OCI-LY3 (cell line): ENCODE measurements around the gene TREML4.

Source experiments
- H2AFZ ChIP-seq: fragments of 200-600, 300-600 bp; shearing (Covaris generic); 2 replicates; pipeline ENCODE4 v1.6.0; 2014; ENCODE audit warnings: antibody characterized with exemption, low read depth, low read length
- H3K27ac ChIP-seq: fragments of 200-600, 300-600 bp; sonication (generic); 2 replicates; pipeline ENCODE4 v1.5.1; 2014; ENCODE audit warnings: mild to moderate bottlenecking, low read length, moderate library complexity, mixed read lengths
- H3K27me3 ChIP-seq: fragments of 200-600, 300-600 bp; sonication (generic); 2 replicates; pipeline ENCODE4 v1.6.1; 2014; ENCODE audit warnings: low read depth, low read length, mixed read lengths
- H3K36me3 ChIP-seq: fragments of 200-600, 300-600 bp; sonication (generic); replicated peaks from 2 replicates; pipeline ENCODE3; 2014; ENCODE audit warnings: low read depth, low read length, mixed read lengths
- H3K4me1 ChIP-seq: fragments of 300-600, 200-600 bp; sonication (generic); 2 replicates; pipeline ENCODE4 v1.6.1; 2014; ENCODE audit warnings: low read length, mixed read lengths
- H3K4me2 ChIP-seq: fragments of 200-600, 300-600 bp; sonication (generic); 2 replicates; pipeline ENCODE4 v1.6.1; 2014; ENCODE audit warnings: low read length, mixed read lengths
- H3K4me3 ChIP-seq: fragments of 300-600, 200-600 bp; sonication (generic); 2 replicates; pipeline ENCODE4 v1.5.1; 2014; ENCODE audit warnings: antibody characterized with exemption, mild to moderate bottlenecking, low read length, moderate library complexity
- H3K79me2 ChIP-seq: fragments of 300-600, 200-600 bp; shearing (Covaris generic); 2 replicates; pipeline ENCODE4 v1.6.1; 2014; ENCODE audit warnings: mild to moderate bottlenecking, low read length, mixed read lengths
- H3K9ac ChIP-seq: fragments of 300-600, 200-600 bp; shearing (Covaris generic); 2 replicates; pipeline ENCODE4 v1.6.0; 2014; ENCODE audit warnings: mild to moderate bottlenecking, low read length, moderate library complexity
- H3K9me3 ChIP-seq: fragments of 200-600, 300-600 bp; shearing (Covaris generic); 2 replicates; pipeline ENCODE4 v1.6.1; 2014; ENCODE audit warnings: low read length, mixed read lengths; ENCODE audit not compliant: insufficient read depth
- H4K20me1 ChIP-seq: fragments of 200-600, 300-600 bp; sonication (generic); 2 replicates; pipeline ENCODE4 v1.6.1; 2016; ENCODE audit warnings: low read length, mixed read lengths; ENCODE audit not compliant: insufficient read depth
- EZH2phosphoT487 ChIP-seq: fragments of 200-600 bp; shearing (Covaris generic); IDR thresholded peaks from 2 replicates; pipeline ENCODE4 v1.6.1; 2018; ENCODE audit warnings: antibody characterized with exemption, mixed run types, low read depth
- TF ChIP-seq, protein P1 (sequence below): fragments of 200-600, 300-600 bp; sonication (generic); IDR thresholded peaks from 2 replicates; pipeline ENCODE4 v1.5.1; 2014; ENCODE audit warnings: antibody characterized with exemption, low read length, low read depth

Gene TREML4

DNA sequence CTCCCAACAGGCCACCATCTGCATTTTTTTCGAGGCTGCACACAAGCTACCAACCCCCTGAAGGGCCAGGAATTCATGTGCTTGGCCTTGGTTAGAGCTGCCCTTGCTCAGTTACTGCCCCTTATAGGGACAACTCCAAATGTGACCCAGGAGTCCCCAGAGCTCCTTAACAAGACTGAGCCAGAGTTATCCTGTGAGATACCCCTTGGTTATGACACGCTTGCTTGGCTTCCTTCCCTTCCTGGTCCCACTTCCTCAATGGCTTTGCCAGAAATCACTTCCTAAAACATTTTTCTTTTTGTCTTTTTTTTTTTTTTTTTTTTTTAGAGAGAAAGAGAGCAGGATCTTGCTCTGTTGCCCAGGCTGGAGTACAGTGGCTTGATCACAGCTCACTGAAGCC lies 49.5 kb downstream of the TREML4 start:
- TF ChIP-seq, protein P1, sequence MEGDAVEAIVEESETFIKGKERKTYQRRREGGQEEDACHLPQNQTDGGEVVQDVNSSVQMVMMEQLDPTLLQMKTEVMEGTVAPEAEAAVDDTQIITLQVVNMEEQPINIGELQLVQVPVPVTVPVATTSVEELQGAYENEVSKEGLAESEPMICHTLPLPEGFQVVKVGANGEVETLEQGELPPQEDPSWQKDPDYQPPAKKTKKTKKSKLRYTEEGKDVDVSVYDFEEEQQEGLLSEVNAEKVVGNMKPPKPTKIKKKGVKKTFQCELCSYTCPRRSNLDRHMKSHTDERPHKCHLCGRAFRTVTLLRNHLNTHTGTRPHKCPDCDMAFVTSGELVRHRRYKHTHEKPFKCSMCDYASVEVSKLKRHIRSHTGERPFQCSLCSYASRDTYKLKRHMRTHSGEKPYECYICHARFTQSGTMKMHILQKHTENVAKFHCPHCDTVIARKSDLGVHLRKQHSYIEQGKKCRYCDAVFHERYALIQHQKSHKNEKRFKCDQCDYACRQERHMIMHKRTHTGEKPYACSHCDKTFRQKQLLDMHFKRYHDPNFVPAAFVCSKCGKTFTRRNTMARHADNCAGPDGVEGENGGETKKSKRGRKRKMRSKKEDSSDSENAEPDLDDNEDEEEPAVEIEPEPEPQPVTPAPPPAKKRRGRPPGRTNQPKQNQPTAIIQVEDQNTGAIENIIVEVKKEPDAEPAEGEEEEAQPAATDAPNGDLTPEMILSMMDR: no peak
- no peak for TF ChIP-seq EZH2phosphoT487
- Histone ChIP-seq H3K4me1 (peaks cover 4% of the 10 kb centered on the region; the same call in 1 of the 2 replicates), H3K9me3 (no peaks in the 10 kb centered on the region), H2AFZ (no peak overlapping the region), H3K79me2 (no peaks in the 10 kb centered on the region), H3K27me3 (peaks cover 22% of the 10 kb centered on the region), H3K36me3 (no peaks in the 10 kb centered on the region), H4K20me1 (no peaks in the 10 kb centered on the region), H3K9ac (no peak overlapping the region), H3K4me2 (no peak overlapping the region), H3K4me3 (no peak overlapping the region), H3K27ac (no peak overlapping the region)

DNA sequence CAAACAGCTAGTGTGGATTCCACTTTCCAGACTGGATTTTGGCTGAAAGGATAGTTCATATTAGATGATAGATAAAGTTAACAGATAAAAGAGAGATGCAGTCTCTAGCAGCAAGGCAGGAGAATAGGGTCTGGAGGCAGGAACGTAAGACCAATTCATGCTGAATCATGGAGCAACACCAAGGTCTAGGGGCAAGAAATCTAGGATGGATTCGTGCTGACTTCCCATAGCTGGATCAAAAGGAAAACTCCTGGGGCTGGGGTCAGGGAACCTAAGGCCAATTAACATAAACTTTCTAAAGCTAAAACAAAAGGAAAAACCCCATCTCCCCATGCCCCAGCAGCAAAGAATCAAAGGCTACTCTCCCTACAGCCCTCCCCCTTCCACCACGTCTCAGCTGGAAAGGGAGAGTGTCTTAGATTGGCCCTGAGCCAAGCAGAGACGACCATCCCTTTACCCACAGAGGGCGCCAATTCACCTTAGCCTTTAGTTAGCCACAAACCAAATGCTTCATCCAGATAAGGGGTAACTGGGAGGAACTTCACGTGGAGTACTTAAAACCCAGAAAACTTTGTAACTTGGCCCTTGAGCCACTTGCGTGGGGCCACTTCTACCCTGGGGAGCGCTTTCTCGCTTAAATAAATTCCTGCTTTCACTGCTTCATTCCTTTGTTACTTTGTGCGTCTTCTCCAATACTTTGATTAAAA lies 50.7 kb downstream of the TREML4 start:
- TF ChIP-seq, protein P1: peak; percentile 70
- no peak for TF ChIP-seq EZH2phosphoT487
- Histone ChIP-seq H3K9ac (no peak overlapping the region), H3K4me1 (peaks cover 4% of the 10 kb centered on the region; the same call in 1 of the 2 replicates), H3K4me3 (no peak overlapping the region), H3K79me2 (no peaks in the 10 kb centered on the region), H3K36me3 (no peaks in the 10 kb centered on the region), H3K9me3 (no peaks in the 10 kb centered on the region), H3K4me2 (peak overlapping the region; percentile 4; the same call in 1 of the 2 replicates), H3K27me3 (peaks cover 22% of the 10 kb centered on the region), H2AFZ (no peak overlapping the region), H4K20me1 (no peaks in the 10 kb centered on the region), H3K27ac (no peak overlapping the region)

DNA sequence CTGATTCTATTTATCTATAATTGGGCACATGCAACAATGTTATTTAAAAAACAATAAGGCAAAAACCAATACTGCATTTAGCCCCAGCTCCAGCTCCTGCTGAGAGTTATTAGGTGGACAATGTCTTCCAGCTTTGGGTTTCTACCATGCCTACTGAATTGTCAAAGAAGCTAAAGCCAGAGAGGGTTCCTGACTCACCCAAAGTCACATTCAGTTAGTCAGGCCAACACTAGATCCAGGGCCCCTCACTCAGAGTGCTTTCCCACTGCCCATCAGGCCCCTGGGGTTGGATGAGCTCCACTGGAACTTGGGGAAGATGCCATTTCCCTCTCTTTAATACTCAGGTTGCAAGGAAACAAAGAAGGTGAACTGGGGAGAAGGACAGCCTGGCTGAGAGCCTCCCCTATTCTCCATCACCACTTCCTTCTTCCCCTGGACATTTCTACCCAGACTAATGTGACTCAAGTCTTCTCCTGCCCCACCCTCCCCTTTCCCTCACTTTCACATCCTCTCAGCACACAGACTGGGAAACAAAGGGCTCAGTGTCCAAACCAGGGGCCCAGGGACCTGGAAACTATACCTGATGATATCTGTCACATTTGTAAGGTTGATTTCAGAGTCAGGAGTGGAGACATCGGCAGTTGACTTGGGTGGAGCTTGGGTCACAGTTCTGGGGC lies 52.4 kb downstream of the TREML4 start:
- Histone ChIP-seq H3K27me3 (peaks cover 19% of the 10 kb centered on the region), H3K9me3 (no peaks in the 10 kb centered on the region), H3K9ac (no peak overlapping the region), H3K79me2 (no peaks in the 10 kb centered on the region), H2AFZ (no peak overlapping the region), H3K4me1 (peaks cover 4% of the 10 kb centered on the region; the same call in 1 of the 2 replicates), H3K4me2 (no peak overlapping the region), H3K36me3 (no peaks in the 10 kb centered on the region), H3K4me3 (no peak overlapping the region), H4K20me1 (no peaks in the 10 kb centered on the region), H3K27ac (no peak overlapping the region)
- TF ChIP-seq, protein P1: no peak
- TF ChIP-seq EZH2phosphoT487: no peak

DNA sequence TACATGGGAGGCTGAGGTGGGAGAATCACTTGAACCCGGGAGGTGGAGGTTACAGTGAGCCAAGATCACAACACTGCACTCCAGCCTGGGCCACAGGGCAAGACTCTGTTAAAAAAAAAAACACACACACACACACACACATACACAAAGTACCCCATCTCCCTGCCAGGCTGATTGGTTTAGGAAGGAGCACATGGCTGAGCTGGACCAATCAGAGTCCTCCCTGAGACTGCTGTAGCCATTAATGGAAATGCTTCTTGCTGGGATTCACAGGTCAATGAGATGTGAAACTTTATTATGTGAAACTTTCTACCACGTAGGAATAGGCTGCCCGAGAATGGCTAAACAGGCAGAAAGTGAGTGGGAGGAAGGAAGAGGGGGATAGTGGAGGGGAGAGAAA lies 55.5 kb downstream of the TREML4 start:
- no peak overlapping the region for H3K27ac ChIP-seq
- H4K20me1 ChIP-seq: no peaks in the 10 kb centered on the region
- H3K4me3 ChIP-seq: no peak overlapping the region
- H2AFZ ChIP-seq: no peak overlapping the region
- H3K79me2 ChIP-seq: no peaks in the 10 kb centered on the region
- peaks cover 18% of the 10 kb centered on the region for H3K4me1 ChIP-seq
- no peak overlapping the region for H3K4me2 ChIP-seq
- peaks cover 9% of the 10 kb centered on the region; the same call in 1 of the 2 replicates for H3K27me3 ChIP-seq
- H3K9ac ChIP-seq: no peak overlapping the region
- TF ChIP-seq, protein P1: no peak
- TF ChIP-seq EZH2phosphoT487: no peak
- no peaks in the 10 kb centered on the region for H3K9me3 ChIP-seq
- no peaks in the 10 kb centered on the region for H3K36me3 ChIP-seq
